ENCODE data around the gene GINM1.

Gene GINM1

DNA sequence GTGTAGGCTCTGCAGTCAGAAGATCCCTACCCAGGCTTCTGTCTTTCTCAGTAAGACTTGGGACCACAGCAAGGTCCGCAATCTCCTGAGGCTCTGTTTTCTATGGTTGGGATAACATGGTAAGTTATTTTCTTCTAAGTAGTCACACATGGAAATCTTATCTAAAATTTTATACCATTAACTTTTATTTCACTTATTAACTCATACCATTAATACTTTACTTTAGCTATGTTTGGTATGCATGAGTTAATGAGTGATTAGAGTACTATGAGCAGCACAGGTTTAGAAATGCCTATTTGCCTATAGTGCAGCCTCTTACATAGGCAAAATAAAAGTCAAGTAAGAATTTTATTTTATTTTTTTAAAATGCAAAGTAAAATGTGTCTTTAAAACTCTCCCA is 27.2 kb downstream of the GINM1 start:
- DNase-seq (ENCODE audit: low read depth in 2 of 2) = no peak

DNA sequence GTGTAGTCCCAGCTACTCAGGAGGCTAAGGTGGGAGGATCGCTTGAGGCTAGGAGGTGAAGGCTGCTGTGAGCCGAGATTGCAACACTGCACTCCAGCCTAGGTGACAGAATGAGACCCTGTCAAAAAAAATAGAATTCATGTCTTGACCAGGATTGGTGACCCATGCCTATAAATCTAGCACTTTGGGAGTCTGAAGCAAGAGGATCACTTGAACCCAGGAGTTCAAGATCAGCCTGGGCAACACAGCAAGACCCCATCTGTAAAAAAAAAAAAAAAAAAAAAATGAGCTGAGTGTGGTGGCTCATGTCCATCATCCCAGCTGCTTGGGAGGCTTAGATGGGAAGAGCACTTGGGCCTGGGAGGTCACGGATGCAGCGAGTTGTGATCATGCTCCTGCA is 34.3 kb downstream of the GINM1 start:
- DNase-seq (ENCODE audit: low read depth in 2 of 2) = no peak

DNA sequence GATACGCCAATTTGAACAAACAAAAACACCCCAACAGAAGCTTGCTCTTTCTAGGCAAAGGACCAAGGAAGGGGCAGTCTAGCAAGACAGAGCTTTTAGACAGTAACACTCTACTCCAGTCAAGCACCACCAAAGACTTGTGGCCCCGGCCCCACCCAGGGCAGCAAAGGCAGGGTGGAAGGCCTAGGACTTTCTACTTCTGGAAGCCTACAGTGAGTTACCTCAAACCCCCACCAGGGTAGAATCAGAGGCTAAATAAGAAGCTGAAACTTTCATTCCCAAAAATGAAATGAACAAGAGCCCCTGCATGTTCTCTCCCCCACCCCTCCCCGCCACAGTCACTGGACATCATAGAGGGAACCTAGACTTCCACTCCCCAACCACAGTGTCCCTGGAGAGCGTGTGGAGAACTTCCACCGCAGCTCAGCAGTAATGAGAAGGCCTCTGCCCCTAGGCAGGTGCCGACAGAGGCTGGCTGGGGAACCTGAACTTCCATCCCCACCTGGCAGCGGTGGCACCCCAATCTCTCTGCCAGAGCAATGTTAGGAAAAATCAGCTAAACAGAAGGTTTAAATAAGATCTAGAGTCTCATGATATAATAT is 42.3 kb downstream of the GINM1 start:
- no peak for DNase-seq (ENCODE audit: low read depth in 2 of 2)

DNA sequence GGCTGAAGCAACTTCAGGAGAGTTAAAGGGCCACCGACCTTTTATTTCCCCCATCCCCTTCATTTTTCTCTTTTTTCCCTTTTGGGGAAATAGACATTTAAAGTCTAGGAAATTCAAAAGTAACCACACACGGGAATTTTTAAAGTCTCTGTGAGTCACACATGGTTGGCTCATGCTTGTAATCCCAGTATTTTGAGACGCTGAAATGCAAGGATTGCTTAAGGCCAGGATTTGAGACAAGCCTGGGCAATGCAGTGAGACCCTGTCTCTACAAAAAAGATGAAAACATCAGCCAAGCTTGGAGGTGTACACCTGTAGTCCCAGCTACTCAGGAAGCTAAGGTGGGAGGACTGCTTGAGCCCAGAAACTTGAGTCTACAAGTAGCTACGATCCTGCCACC is 48.2 kb downstream of the GINM1 start:
- DNase-seq (ENCODE audit: low read depth in 2 of 2) = no peak

DNA sequence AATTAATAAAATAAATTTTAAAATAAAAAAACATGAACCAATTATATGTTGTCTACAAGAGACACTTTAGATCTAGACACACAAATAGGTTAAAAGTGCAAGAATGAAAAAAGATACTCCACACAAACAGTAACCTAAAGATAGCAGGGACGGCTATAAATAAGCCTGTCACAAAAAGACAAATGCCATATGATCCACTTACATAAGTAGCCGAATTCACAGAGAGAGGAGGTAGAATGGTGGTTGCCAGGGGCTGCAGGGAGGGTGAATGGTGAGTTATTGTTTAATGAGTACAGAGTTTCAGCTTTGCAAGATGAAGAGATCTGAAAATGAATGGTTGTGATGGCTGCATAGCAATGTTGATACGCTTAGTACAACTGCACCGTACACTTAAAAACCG is 49.6 kb downstream of the GINM1 start:
- DNase-seq (ENCODE audit: low read depth in 2 of 2) = no peak

DNA sequence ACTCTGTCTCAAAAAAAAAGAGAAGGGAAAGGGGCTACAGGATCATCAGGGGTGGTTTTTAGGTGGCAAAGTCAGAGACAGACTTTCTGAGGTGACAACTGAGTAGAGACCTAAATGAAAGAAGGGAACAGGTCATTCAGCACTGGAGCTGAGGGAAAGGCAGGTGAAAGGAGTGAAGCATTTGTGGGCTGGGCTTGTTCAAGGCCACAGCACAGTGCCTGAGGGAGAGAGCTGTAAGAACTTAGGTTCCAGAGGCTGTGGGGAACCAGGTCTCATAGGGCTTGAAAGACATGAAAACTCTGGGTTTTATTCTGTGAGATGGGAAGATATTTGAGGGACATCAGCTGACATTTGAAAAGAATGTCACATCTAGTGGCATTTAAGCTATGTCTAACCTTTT is 61.5 kb downstream of the GINM1 start:
- no peak for DNase-seq (ENCODE audit: low read depth in 2 of 2)

DNA sequence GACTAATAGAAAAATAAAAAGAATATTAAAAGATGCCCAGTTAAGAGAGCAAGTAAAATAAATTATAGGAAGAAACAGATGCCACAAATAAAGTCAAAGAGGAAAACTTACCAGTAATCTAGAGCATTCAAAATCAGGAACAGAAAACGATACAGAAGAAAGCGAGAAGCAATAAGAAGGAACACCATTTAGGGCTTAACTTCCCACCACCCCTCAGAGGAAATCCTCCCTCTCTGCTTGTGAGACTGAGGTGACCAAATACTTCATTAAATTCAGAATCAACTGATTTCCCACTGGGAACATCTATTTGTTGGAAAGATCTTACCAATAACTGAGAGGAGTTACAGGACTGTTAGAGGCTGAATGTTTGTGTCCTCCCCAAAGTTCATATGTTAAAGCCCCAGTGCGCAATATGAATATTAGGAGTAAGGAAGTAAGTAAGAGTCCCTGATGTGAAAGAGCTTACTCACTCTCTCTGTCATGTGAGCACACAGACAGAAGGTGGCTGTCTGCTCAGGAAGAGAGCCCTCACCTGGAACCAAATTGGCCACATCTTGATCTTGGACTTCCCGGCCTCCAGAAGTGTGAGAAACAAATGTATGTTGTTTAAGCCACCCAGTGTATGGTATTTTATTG is 62.8 kb downstream of the GINM1 start:
- DNase-seq (ENCODE audit: low read depth in 2 of 2) = no peak

- no peak for DNase-seq (ENCODE audit: low read depth in 2 of 2)
Measured at GRCh38 chr6:149634315-149634714, 68.1 kb downstream of the GINM1 start.

DNA sequence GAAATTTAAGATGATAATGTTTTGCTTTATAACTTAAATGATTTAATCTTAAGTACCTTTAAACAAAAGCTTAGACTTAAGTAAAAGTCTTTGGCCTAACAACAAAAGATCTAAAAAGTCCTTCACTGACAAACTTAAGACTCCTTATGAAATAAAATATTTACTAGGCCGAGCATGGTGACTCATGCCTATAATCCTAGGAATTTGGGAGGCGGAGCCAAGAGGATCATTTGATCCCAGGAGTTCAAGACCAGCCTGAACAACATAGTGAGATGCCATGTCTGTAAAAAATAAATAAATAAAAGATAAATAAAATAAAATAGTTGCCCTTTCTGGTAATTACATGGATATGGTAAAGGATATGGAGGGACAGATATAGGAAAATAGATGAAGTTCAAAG is 69.9 kb downstream of the GINM1 start:
- no peak for DNase-seq (ENCODE audit: low read depth in 2 of 2)

Data from stimulated activated CD8-positive, alpha-beta memory T cell treated with anti-CD3 and anti-CD28 coated beads, Interleukin-2, amount 100 ng/mL, for 1 hour (primary cell).